ENCODE measurements around the gene LSM3. TPM values are rescaled to one million over a fixed set of nuclear protein-coding genes. Genes with fewer than 3 reads are reported as not detected.

The LSM3 gene
- total and polyA plus RNA-seq, 9 donors: 7.9 to 18.6 (median 10.8) TPM

- no peaks in the 10 kb centered on the region for H3K27me3 ChIP-seq
- TF ChIP-seq POLR2A (IDR thresholded peaks at IDR 0.05): no peak
- no peak for TF ChIP-seq CTCF (IDR thresholded peaks at IDR 0.05)
- no peak for TF ChIP-seq EP300 (IDR thresholded peaks at IDR 0.05)
- no peaks in the 10 kb centered on the region for H3K36me3 ChIP-seq
- 89 to 95% (median 95%) methylated on average over 1 of the region's 1 CpG for WGBS, 3 donors
- no peak overlapping the region for H3K27ac ChIP-seq
- no peak overlapping the region for H3K4me3 ChIP-seq
- peaks cover 15% of the 10 kb centered on the region for H3K4me1 ChIP-seq (ENCODE audit: insufficient read depth)
- no peak for DNase-seq
- intact Hi-C loops (cut with DNase I): no loop called here
- H3K9me3 ChIP-seq: peaks cover 0 to 3% of the 10 kb centered on the region in 2 donors
Observed at GRCh38 chr3:14220933-14221332, 42.3 kb downstream of the LSM3 start.

- H3K9me3 ChIP-seq: peaks cover 0 to 3% of the 10 kb centered on the region in 2 donors
- WGBS, 3 donors: 75 to 91% (median 89%) methylated on average over 1 of the region's 1 CpG
- H3K27me3 ChIP-seq: no peaks in the 10 kb centered on the region
- peaks cover 18% of the 10 kb centered on the region for H3K4me1 ChIP-seq (ENCODE audit: insufficient read depth)
- H3K27ac ChIP-seq: no peak overlapping the region
- no peak overlapping the region for H3K4me3 ChIP-seq
- intact Hi-C loops (cut with DNase I): no loop called here
- H3K36me3 ChIP-seq: no peaks in the 10 kb centered on the region
- TF ChIP-seq CTCF (IDR thresholded peaks at IDR 0.05) (no peak), EP300 (IDR thresholded peaks at IDR 0.05) (no peak)
- DNase-seq: no peak
Observed at GRCh38 chr3:14221902-14222301, 43.3 kb downstream of the LSM3 start.

GRCh38 chr3:14222457-14222856 is 43.8 kb downstream of the LSM3 start:
- TF ChIP-seq EP300 (IDR thresholded peaks at IDR 0.05) (no peak), POLR2A (IDR thresholded peaks at IDR 0.05) (no peak), CTCF (IDR thresholded peaks at IDR 0.05) (no peak)
- Histone ChIP-seq H3K27ac (no peak overlapping the region), H3K9me3 (peaks cover 0 to 3% of the 10 kb centered on the region in 2 donors), H3K36me3 (no peaks in the 10 kb centered on the region), H3K4me1 (ENCODE audit: insufficient read depth) (peaks cover 18% of the 10 kb centered on the region), H3K4me3 (no peak overlapping the region), H3K27me3 (no peaks in the 10 kb centered on the region)
- 2 to 8% (median 7%) methylated on average over 1 of the region's 1 CpG for WGBS, 3 donors
- intact Hi-C loops (cut with DNase I): no loop called here
- no peak for DNase-seq

GRCh38 chr3:14222900-14223594 is 44.4 kb downstream of the LSM3 start:
- Histone ChIP-seq H3K36me3 (no peaks in the 10 kb centered on the region), H3K9me3 (peaks cover 0 to 3% of the 10 kb centered on the region in 2 donors), H3K4me1 (ENCODE audit: insufficient read depth) (peaks cover 18% of the 10 kb centered on the region), H3K27ac (no peak overlapping the region), H3K27me3 (no peaks in the 10 kb centered on the region), H3K4me3 (no peak overlapping the region)
- WGBS, 3 donors: 38 to 45% (median 45%) methylated on average over 3 of the region's 3 CpGs
- TF ChIP-seq EP300 (IDR thresholded peaks at IDR 0.05) (no peak), POLR2A (IDR thresholded peaks at IDR 0.05) (no peak), CTCF (IDR thresholded peaks at IDR 0.05) (no peak)
- intact Hi-C loops (cut with DNase I): no loop called here
- no peak for DNase-seq

Measured in ovary (tissue), 9 donors.